ENCODE results near the gene CYB561.

CYB561 gene

DNA sequence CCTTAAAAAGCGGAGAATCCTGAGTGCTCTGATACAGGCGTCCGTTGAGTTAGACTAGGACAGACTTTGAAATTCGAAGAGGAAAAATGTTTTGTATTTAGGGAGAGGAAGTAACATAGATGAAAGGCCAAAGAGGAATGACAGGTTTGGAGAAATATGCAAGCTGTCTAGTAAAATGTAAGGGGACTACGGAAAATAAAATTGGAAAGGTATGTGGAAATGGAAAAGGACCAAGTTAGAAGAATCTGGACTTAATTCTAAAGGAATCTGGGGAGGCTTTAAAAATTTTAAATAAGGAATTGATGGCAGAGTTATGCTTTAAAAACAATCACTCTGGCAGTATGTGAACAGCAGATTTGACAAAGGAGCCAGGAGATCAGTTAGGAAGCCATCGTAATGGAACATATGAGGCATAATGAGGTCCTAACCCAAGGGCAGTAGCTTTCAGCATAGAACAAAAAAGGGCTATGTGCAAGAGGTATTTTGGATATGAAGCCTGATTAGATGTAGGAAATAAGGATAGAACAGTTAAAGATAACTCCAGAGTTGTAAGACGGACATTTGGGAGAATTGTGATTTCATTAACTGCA, 38.3 kb downstream of the CYB561 start:
- no peak for DNase-seq (ENCODE audit: low spot score)

DNA sequence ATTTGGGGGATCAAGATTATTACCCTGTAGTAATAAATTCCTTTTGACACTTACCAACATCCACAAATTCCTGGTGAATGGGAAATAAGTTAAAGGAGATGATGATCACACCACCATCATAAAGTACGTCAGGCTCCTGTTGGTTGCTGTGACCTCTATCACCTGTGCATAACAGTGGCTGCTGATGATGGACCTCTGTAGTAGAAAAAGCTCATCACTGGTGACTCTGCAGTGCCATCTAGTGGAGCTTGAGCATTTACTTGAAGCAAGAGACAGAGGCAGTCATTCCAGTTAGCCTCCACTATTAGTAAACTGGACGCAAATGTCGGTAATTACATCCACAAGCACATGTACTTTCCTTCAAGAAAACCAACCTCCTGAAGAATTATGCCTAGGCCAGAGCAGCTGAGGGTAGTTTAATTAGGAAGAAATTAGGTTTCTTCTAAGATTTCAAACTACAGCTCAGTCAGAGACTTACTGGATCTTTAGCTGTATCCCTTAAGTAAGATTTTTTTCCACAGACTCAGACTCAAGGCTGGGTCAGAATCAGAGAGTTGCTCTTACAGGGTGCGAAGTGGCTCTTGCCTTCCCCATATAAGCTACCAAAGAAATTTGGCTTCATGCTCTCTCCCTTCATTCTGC, 39.3 kb downstream of the CYB561 start:
- DNase-seq (ENCODE audit: low spot score), result peak; percentile 84

DNA sequence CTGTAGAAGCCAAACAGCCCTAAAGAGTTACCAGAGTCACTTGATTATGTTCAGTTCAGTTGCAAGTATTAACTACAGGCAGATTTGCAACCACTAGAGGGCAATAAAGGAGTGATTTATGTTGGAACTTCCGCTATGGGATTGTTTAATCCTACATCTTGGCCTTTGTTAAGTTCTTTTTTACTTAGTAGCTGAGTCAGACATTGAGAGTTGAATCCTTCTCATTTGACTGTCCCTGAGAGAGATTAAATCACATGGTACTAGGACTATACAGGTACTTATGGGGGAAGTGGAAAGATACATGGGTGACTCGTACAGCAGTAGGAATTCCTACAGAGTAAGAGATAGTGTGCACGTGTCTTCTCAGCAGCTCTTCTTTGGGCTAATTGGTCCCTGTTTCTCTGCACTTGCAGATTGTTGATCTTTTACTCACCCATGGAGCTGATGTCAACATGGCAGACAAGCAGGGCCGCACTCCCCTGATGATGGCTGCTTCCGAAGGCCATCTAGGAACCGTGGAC, 40.3 kb downstream of the CYB561 start:
- DNase-seq (ENCODE audit: low spot score), result peak; percentile 57

DNA sequence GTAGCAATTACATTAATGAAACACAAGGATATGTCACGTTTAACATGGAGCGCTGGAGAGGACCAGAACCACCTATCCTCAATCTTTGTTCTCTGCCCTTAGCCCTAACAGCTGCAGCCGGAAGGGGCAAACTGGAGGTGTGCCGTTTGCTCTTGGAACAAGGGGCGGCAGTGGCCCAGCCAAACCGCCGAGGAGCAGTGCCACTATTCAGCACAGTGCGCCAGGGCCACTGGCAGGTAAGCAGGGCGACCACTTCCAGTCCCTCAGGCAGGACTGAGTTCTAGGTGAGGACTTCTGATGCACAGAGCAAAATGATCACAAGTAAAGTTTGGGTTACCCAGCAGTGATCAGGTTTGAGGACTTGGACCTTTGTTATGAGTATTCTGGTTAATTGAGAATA, 41.1 kb downstream of the CYB561 start:
- no peak for DNase-seq (ENCODE audit: low spot score)

DNA sequence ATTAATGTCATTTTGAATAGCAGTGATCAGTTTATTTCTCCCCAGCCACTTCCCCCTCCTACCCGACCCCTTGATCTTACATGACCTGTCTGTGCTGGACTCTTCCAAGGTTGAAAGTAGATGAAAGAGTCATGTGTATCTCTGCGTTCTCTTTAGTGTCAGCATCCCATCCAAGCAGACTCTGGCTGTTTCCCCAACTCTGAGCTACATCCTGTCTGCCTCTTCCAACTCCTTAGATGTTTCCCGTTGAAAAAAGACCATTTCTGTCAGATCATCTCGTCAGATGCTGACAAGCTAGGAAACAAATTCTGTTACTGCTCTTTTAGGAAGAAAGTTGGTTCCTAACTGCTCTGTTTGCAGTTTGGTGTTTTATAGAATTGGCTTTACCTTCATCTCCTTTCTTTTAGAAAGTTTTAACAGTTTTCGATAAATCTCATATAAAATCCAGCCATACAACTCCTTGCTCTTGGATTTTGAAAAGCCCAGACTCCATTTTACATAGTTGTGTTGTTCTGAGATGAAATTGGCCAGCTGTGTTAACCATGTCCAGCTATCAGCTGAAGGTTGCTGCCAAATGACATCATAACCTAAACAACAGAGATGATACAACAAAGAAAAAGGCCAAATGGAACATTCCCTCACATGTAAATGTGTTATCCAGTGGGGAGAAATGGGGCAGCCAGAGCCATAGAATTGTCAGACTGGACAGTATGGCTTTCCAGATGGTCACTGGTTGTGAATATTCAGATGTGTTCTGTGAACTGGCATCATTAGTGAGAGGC, 43.5 kb downstream of the CYB561 start:
- DNase-seq (ENCODE audit: low spot score), result no peak

DNA sequence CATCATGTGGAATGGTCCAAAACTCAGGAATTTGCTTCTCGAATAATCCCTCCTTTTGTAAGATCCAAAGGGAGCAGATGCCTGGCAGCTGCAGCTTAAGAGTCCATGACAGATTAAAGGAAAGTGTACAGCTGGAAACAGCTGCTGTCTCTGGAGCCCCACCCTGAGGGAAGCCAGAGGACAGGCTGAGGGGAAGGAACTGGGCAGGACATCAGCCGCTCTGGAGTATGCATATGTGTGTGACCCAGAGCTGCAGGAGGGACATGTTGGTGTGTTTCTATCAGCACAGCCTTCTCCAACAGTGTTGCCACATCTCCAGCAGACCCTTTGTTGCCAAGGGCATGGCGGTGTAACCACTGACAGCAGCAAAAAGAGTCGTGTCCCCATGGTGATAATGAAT, 46.2 kb downstream of the CYB561 start:
- DNase-seq (ENCODE audit: low spot score), result no peak

DNA sequence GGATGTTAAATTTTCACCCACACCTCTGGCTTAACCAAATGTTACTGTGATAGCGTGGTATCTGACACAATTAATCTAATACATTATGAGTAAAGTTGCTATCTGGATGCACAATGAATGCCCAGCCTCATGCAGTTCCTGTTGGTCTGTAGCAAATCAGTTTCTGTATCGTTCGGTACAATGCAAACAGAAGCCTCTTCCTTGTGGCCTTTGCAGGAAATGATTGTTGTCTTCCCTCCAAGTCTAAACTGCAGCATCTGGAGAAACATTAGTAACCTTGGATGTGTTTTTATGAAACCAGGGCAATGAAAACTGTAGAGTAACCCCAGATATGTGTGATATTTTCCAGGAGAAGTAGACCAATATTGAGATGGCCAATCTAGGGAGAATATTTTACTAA, 46.8 kb downstream of the CYB561 start:
- no peak for DNase-seq (ENCODE audit: low spot score)

DNA sequence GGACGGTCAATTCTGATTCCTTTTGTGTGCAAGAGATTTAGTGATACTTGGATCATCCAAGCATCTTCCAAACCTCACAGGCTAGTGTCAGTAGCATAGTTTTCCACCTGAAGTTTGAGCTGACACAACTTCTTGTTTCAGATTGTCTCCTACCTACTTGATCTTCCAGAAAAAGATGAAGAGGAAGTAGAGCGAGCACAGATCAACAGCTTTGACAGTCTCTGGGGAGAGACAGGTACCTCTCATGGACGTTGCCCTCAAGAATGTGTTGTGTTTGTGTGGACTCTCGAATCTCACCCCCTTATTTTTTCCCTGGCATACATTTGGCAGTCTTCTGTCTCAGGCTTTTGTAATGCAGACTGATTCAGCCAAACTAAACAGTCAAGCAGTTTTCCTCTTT, 47.4 kb downstream of the CYB561 start:
- DNase-seq (ENCODE audit: low spot score), result no peak

DNA sequence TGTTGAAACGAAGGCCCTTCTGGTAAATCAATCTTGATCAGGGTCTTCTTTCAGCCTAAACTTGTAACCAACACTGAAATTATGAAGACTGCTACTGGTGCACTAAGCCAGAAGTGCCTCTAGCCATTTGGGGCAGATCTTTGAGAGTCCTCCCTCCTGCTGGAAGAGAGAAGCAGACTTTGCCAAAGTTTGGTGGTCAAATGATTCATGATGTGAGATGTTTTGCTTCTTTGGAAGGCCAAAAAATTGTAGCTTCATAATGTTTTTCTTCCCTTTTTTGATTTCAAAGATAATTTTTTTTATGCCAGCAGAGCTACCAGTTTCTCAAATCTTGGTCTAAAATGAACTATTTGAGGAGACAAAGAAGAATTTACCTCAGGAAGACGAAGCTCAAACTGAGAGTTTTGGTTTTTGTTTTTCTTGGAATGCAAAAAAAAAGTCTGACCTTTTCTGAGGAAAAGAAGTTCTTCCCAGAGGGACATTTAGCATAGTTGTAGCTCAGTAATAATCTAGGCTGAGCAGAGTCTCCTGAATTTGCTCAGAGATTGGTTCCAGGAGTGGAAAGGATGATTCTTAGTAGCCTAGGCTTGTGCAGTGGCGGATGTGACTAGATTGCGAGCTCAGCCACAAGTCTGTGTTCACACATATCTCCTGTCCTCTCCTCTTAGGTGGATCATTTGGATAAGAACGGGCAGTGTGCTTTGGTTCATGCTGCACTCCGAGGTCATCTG, 50.9 kb downstream of the CYB561 start:
- no peak for DNase-seq (ENCODE audit: low spot score)

DNA sequence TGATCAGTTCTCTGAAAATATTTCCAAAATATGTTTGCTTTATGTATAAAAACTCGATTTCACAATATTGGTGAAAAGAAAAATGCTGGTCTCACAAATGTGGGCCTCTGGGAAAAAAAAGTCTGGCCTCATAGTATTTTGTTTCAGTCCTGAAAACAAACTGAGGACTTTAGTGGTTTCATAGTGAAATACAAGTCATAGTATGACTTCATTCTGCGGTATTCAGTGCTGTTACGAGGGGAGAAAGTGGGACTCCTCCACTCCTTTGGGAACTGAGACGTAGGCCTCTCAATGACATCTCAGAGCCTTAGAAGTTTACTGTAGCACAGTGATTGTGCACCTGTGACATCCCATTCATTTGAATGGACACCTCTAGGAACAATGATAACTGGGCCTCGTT, 56.0 kb downstream of the CYB561 start:
- no peak for DNase-seq (ENCODE audit: low spot score)

DNA sequence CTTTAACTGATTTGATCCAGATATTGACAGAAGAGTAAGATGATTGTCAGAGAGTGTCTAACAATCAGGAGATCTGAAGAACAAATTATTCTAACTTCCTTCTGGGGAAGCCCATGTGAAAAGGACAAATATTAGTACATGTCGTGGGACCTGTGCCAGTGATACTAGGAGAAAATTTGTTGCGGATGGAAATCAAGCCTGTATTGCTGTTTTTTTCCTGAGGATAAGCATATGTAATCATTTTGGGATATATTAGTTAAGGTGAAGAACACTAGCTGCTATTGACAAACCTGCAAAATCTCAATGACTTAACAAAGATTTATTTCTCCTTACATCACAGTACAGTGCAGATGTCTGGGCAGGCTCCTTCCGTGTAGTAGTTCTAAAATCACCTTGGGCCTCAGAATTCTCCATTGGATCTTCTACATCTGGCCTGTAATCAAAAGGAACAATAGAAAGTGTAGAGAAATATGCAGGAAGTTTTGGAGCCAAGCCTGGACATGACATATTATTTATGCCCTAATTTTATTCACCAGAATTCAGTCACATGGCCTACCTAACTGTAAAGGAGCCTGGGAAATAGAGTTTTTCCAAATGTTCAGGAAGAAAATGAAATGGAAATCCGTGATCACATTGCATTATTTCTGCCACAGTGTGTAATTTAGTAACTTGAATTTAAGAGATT, 58.3 kb downstream of the CYB561 start:
- no peak for DNase-seq (ENCODE audit: low spot score)

DNA sequence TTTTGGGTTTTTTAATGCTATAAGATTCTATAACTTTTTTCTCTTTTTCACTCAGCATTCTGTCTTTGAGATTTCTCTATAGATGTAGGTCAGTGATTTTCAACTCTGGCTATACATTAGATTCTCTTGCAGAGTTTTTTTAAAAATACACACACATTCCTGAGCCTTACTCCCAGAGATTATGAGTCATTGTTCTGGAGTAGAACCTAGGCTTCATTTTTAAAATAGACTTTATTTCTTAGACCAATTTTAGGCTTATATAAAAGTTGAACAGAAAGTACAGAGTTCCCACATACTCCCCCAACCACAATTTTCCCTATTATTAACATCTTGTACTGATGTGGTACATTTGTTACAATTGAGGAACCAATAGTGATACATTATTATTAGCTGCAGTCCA, 63.3 kb downstream of the CYB561 start:
- DNase-seq (ENCODE audit: low spot score), result no peak

All from hematopoietic multipotent progenitor cell treated with erythropoietin and hydrocortisone succinate and interleukin-3 and kit ligand, for 17 days (in vitro differentiated cells).